Measurements from ENCODE around the gene CFAP157.
A peak's percentile ranks its signal among the peaks of the same experiment; 100 is the strongest.

Gene CFAP157

DNA sequence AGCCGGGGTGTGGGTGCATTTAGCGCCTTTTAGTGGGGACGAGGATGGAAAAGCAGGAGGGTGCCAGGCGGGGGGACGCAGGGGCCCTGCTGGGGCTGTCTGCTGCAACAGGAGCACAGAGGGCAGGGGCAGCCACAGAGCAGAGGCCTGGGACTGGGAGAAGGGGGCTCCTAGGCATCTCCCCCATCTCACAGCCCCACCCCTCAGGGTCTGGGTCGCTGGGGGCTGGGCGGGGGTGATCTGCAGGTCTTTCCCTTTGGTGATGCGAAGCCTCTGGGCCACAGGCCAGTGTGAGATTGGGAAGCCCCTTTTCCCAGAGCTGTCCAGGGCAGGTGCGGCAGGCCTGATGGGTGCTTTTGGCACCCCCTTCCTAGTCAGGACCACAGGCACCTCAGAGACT is 23.5 kb downstream of the CFAP157 start:
- Histone ChIP-seq H3K9me3 (ENCODE audit: severe bottlenecking) (no peaks in the 10 kb centered on the region), H3K27me3 (ENCODE audit: insufficient read depth, low read depth, severe bottlenecking) (no peaks in the 10 kb centered on the region), H3K27ac (no peak overlapping the region), H3K36me3 (peaks cover 7% of the 10 kb centered on the region), H3K4me3 (ENCODE audit: low read depth, low read length) (no peak overlapping the region)
- no peak for DNase-seq
- TF ChIP-seq, protein P1, sequence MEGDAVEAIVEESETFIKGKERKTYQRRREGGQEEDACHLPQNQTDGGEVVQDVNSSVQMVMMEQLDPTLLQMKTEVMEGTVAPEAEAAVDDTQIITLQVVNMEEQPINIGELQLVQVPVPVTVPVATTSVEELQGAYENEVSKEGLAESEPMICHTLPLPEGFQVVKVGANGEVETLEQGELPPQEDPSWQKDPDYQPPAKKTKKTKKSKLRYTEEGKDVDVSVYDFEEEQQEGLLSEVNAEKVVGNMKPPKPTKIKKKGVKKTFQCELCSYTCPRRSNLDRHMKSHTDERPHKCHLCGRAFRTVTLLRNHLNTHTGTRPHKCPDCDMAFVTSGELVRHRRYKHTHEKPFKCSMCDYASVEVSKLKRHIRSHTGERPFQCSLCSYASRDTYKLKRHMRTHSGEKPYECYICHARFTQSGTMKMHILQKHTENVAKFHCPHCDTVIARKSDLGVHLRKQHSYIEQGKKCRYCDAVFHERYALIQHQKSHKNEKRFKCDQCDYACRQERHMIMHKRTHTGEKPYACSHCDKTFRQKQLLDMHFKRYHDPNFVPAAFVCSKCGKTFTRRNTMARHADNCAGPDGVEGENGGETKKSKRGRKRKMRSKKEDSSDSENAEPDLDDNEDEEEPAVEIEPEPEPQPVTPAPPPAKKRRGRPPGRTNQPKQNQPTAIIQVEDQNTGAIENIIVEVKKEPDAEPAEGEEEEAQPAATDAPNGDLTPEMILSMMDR (IDR thresholded peaks at IDR 0.05; ENCODE audit: low read depth, low read length): no peak

DNA sequence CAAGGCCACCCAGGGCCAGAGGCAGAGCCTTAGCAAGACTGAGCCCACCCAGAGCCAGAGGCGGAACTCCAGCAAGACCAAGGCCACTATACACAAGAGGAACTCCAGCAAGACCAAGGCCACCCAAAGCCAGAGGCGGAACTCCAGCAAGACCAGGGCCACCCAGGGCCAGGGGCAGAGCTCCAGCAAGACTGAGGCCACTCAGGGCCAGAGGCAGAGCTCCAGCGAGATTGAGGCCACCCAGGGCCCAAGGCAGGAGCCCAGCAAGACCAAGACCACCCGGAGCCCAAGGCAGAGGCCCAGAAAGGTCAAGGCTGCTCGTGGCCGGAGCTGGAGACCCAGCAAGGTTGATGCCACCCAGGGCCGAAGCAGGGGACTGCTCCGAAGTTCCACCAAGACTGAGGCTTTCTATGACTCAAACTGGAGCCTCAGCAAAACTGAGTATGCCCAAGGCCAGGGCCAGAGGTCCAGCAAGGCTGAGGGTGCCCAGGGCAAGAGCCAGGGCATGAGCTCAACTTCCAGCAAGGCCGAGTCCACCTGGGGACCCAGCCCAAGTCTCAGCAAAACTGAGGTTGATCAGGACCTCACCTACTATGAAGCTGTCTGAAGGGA is 24.1 kb downstream of the CFAP157 start:
- Histone ChIP-seq H3K4me3 (ENCODE audit: low read depth, low read length) (no peak overlapping the region), H3K27ac (no peak overlapping the region), H3K27me3 (ENCODE audit: insufficient read depth, low read depth, severe bottlenecking) (no peaks in the 10 kb centered on the region), H3K36me3 (peaks cover 7% of the 10 kb centered on the region), H3K9me3 (ENCODE audit: severe bottlenecking) (no peaks in the 10 kb centered on the region)
- TF ChIP-seq, protein P1 (IDR thresholded peaks at IDR 0.05; ENCODE audit: low read depth, low read length): no peak
- no peak for DNase-seq

DNA sequence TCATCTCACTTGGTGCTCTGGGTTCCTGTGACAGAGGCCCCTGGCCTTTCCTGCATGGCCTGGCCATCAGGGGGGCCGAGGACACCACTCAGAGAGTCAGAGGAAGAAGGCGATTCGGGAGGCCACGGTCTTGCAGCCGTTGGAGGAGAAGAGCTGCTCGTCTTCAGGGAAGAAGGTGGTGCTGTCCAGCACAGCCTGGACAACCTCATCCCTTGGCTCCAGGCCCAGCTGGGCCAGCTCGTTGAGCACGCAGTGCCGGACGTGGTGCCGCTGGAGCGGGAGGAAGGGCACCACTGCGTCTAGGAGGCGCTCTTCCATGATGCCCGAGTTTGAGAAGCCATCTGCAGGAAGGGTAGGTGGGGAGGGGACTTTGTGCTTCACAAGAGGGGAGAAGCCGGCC is 25.1 kb downstream of the CFAP157 start:
- Histone ChIP-seq H3K4me3 (ENCODE audit: low read depth, low read length) (no peak overlapping the region), H3K9me3 (ENCODE audit: severe bottlenecking) (no peaks in the 10 kb centered on the region), H3K27ac (no peak overlapping the region), H3K27me3 (ENCODE audit: insufficient read depth, low read depth, severe bottlenecking) (no peaks in the 10 kb centered on the region), H3K36me3 (peaks cover 7% of the 10 kb centered on the region)
- TF ChIP-seq, protein P1 (IDR thresholded peaks at IDR 0.05; ENCODE audit: low read depth, low read length): no peak
- no peak for DNase-seq

DNA sequence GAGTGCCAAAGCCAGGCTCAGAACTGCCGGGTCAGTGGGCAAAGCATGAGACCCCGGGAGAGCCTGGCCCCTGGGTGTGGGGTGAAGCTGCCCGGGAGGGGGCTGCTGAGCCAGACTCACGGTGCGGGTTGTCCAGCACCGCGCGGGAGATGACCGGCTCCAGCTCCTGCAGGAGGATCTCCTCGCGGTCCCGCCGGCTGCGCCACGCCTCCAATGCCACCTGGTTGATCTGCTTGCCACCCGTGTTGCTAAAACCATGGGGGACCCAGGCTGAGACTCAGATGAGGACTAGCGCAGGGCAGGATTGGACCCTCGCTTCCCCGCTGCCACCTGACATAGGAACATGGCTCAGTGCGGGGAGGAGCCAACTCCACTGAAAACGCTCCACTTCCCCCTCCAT is 25.7 kb downstream of the CFAP157 start:
- H3K36me3 ChIP-seq: peaks cover 7% of the 10 kb centered on the region

GRCh38 chr9:127733614-127734013 is 26.8 kb downstream of the CFAP157 start:
- no peaks in the 10 kb centered on the region for H3K9me3 ChIP-seq (ENCODE audit: severe bottlenecking)
- no peaks in the 10 kb centered on the region for H3K27me3 ChIP-seq (ENCODE audit: insufficient read depth, low read depth, severe bottlenecking)
- peaks cover 7% of the 10 kb centered on the region for H3K36me3 ChIP-seq
- no peak overlapping the region for H3K4me3 ChIP-seq (ENCODE audit: low read depth, low read length)
- TF ChIP-seq, protein P1 (IDR thresholded peaks at IDR 0.05; ENCODE audit: low read depth, low read length): no peak
- no peak overlapping the region for H3K27ac ChIP-seq
- no peak for DNase-seq

More for the DNA sequence above, 25.7 kb downstream of the CFAP157 start:
- TF ChIP-seq, protein P1 (IDR thresholded peaks at IDR 0.05; ENCODE audit: low read depth, low read length): no peak
- DNase-seq: no peak
- Histone ChIP-seq H3K27me3 (ENCODE audit: insufficient read depth, low read depth, severe bottlenecking) (no peaks in the 10 kb centered on the region), H3K9me3 (ENCODE audit: severe bottlenecking) (no peaks in the 10 kb centered on the region), H3K4me3 (ENCODE audit: low read depth, low read length) (no peak overlapping the region), H3K27ac (no peak overlapping the region)

- peak overlapping the region; percentile 69 for H3K4me3 ChIP-seq (ENCODE audit: low read depth, low read length)
- TF ChIP-seq, protein P1 (IDR thresholded peaks at IDR 0.05; ENCODE audit: low read depth, low read length): no peak
- peak overlapping the region; percentile 97 for H3K27ac ChIP-seq
- peaks cover 7% of the 10 kb centered on the region for H3K36me3 ChIP-seq
- no peaks in the 10 kb centered on the region for H3K27me3 ChIP-seq (ENCODE audit: insufficient read depth, low read depth, severe bottlenecking)
- H3K9me3 ChIP-seq (ENCODE audit: severe bottlenecking): no peaks in the 10 kb centered on the region
- DNase-seq: peak; percentile 30
Measured at GRCh38 chr9:127734247-127734746, 27.5 kb downstream of the CFAP157 start.

Measured in WERI-Rb-1 (cell line).